Right ventricle myocardium superior (tissue), 1 donor: Measurements from ENCODE around the gene INTS6. TPM values are rescaled to one million over a fixed set of nuclear protein-coding genes. Genes with fewer than 3 reads are reported as not detected.

Source experiments
- ATAC-seq: fragments of 200-7000 bp; cut with Tn5 transposase; one replicate; pipeline ENCODE4 v1.9.1; 2020; ENCODE audit warnings: mild to moderate bottlenecking; ENCODE audit not compliant: poor library complexity
- DNase-seq: peaks from one replicate; pipeline ENCODE4 v3.0.0-alpha.2; 2020
- intact Hi-C: fragments of 100-400 bp; cut with DNase I; formaldehyde crosslinking; loops from one replicate; pipeline ENCODE4 v1.11.2; 2022
- total RNA-seq: library from RNA; stranded (reverse); fragmentation: NEBNext Ultra II Directional; extraction: Animal tissue kit (Norgen Biotek cat#: 25700); gene quantifications from one replicate; pipeline ENCODE4 v1.2.1, GENCODE V29; 2021
- donor health status: DM: no; HTN: yes; CAD: no; lungs with severe emphysema.

INTS6 gene
- total RNA-seq, 1 donor from 2014 or later = 28.3 TPM

- no peak for ATAC-seq
- intact Hi-C loops = no loop called here
Observed at GRCh38 chr13:51465124-51465523, 12.3 kb upstream of the INTS6 start.

GRCh38 chr13:51457086-51457815 is 4.4 kb upstream of the INTS6 start:
- intact Hi-C loops = no loop called here

More at GRCh38 chr13:51465124-51465523, 12.3 kb upstream of the INTS6 start:
- no peak for DNase-seq

GRCh38 chr13:51456510-51456909 is 3.7 kb upstream of the INTS6 start:
- DNase-seq (no peak), ATAC-seq (no peak)
- intact Hi-C loops = no loop called here

More at GRCh38 chr13:51457086-51457815, 4.4 kb upstream of the INTS6 start:
- DNase-seq = no peak
- no peak for ATAC-seq

GRCh38 chr13:51455532-51455931 is 2.7 kb upstream of the INTS6 start:
- ATAC-seq = no peak
- intact Hi-C loops = no loop called here
- DNase-seq = no peak

GRCh38 chr13:51453959-51454703 is 1.3 kb upstream of the INTS6 start:
- intact Hi-C loops = loop anchor here (2.0 to 5.0 kb wide), 2 partner anchors 131 to 348 kb away; partner anchors contain the start of genes DHRS12 and WDFY2
- DNase-seq = no peak
- no peak for ATAC-seq

GRCh38 chr13:51453207-51453958 is 547 bp upstream of the INTS6 start:
- intact Hi-C loops = loop anchor here (2.0 to 5.0 kb wide), 2 partner anchors 131 to 349 kb away; partner anchors contain the start of genes DHRS12 and WDFY2
- peak; percentile 75 for ATAC-seq
- peak; percentile 91 for DNase-seq

GRCh38 chr13:51451467-51452360 is 1.1 kb downstream of the INTS6 start:
- peak; percentile 93 for DNase-seq
- intact Hi-C loops = loop anchor here (2.0 to 5.0 kb wide), 2 partner anchors 133 to 351 kb away; partner anchors contain the start of genes DHRS12 and WDFY2
- ATAC-seq = peak; percentile 34

GRCh38 chr13:51451134-51451466 is 1.7 kb downstream of the INTS6 start:
- DNase-seq (no peak), ATAC-seq (no peak)
- intact Hi-C loops = loop anchor here (5.0 kb wide), 1 partner anchor 351 kb away; the partner anchor contains the start of gene DHRS12

- no peak for ATAC-seq
- intact Hi-C loops = no loop called here
Observed at GRCh38 chr13:51449018-51449417, 3.8 kb downstream of the INTS6 start.

GRCh38 chr13:51444922-51445321 is 7.9 kb downstream of the INTS6 start:
- intact Hi-C loops = no loop called here
- no peak for DNase-seq
- ATAC-seq = no peak

More at GRCh38 chr13:51449018-51449417, 3.8 kb downstream of the INTS6 start:
- DNase-seq = no peak

GRCh38 chr13:51440381-51440780 is 12.5 kb downstream of the INTS6 start:
- DNase-seq = no peak
- intact Hi-C loops = no loop called here
- ATAC-seq = no peak

- DNase-seq (no peak), ATAC-seq (no peak)
- intact Hi-C loops = no loop called here
Observed at GRCh38 chr13:51437550-51438127, 15.2 kb downstream of the INTS6 start.

GRCh38 chr13:51435002-51435578 is 17.7 kb downstream of the INTS6 start:
- DNase-seq = no peak
- intact Hi-C loops = no loop called here
- no peak for ATAC-seq

GRCh38 chr13:51432576-51432975 is 20.3 kb downstream of the INTS6 start:
- DNase-seq (no peak), ATAC-seq (no peak)
- intact Hi-C loops = no loop called here

- DNase-seq (no peak), ATAC-seq (no peak)
- intact Hi-C loops = no loop called here
Observed at GRCh38 chr13:51426982-51427381, 25.9 kb downstream of the INTS6 start.

- peak; percentile 89 for ATAC-seq
- no peak for DNase-seq
- intact Hi-C loops = no loop called here
Observed at GRCh38 chr13:51425410-51426042, 27.3 kb downstream of the INTS6 start.

- no peak for ATAC-seq
- intact Hi-C loops = no loop called here
- no peak for DNase-seq
Observed at GRCh38 chr13:51423766-51424165, 29.1 kb downstream of the INTS6 start.
